Islet precursor cell (in vitro differentiated cells): Measurements from ENCODE around the gene PAXX.

Experiments
- DNase-seq: peaks from one replicate; pipeline ENCODE4 v3.0.0-alpha.2; 2018

The PAXX gene

GRCh38 chr9:136953771-136954269, 38.4 kb upstream of the PAXX start:
- DNase-seq = no peak

- DNase-seq = no peak
These were observed 37.7 kb upstream of the PAXX start for GRCh38 chr9:136954270-136955083.

DNA sequence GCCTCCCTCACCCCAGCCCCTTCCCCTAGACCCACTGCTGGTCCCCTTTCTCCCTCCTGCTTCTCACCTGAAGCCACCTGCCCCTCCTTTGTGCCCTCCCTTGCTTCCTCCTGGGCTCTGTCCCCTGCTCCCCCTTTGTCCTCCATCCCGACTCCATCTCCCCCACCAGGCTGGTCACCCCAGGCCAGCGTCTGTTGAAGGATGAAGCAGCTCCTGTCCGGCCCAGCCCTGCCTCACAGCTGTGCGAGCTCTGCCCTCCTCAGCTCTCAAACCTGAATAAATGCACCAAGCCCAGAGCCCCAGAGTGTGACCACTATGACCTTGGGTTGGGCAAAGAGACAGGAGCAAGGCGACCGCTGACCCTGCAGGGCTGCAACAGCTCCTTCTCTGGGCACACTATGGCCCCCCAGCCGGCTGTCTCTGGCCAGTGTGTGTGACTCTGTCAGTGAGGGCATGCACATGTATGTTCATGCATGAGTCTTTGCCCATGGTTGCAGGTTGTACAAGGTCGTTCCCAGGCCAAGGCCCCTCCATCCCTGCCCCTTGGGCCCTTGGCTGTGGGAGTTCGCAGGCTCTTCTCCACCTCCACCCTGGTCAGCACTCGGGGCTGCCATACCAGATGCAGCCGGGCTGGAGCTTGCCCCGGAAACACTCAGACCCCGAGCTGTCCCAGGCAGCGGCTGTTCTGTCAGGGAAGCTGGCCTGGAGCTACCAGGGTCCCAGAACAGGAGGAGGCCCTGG, 36.9 kb upstream of the PAXX start:
- DNase-seq = no peak

DNA sequence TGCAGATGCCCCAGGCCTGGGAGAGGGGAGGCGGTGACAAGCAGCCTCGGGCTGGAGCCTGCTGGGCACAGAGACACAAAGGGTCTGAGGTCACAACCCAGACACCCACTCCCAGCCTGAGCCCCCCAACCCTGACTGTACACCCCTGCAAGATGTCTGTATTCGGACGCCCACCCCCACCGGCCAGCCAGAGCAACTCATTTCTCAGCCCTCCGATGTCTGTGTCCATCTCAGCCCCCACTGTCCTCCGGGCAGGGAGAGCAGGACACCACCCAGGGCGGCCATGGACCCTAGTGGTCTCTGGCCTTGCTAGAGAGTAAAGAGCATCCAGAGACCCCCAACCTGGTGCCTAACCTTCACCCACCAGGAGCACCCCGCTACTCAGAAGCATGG, 36.3 kb upstream of the PAXX start:
- no peak for DNase-seq

GRCh38 chr9:136956604-136957003, 35.6 kb upstream of the PAXX start:
- no peak for DNase-seq

DNA sequence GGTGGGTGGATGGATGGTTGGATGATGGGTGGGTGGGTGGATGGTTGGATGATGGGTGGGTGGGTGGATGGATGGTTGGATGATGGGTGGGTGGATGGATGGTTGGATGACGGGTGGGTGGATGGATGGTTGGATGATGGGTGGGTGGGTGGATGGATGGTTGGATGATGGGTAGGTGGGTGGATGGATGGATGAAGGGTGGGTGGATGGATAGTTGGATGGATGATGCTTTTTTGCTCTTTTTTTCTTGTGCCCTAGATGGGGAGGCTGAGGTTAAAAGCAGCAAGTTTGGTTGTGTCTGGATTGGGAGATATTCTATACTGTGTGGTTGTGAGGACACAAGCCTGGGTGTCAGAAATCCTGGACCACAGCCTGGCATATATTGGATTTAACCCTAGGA, 34.8 kb upstream of the PAXX start:
- no peak for DNase-seq

DNA sequence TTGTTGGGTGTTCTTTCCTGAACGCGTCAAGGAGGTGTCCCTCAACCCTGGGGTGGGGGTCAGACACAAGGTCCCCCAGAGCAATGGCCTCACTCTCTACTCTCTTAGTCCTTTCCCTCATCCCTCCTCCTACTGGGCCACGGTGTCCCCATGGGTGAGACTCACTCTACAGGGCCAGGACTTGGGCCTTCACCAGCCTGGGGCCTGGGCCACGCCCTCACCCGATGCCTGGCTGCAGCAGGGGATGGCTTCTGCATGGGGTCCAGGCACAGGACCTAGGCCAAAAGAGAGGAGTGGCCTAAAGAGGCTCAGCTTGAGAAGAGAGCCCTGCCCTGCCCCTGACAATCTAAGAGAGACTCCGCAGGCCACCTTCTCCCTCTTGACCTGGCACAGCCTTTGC, 34.3 kb upstream of the PAXX start:
- no peak for DNase-seq

DNA sequence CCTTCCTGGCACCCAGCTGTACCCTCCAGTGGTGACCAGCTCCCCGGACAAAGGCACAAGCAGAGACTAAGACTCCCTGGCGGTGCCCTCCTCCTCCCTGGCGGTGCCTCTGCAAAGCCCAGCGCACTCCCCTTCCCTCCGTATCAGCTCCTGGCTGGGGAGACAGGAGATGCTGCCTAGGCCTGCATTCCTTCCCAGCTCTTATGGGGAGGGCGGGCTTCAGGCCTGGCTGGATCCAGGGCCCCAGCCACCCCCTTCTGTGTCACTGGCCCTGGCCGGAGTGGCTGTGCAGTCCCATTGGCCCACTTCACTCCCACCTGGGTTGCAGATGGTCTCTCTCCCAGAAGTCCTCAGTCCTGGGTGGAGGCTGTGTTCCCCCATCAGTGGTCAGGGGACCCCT, 33.7 kb upstream of the PAXX start:
- no peak for DNase-seq

GRCh38 chr9:136958898-136959850, 33.0 kb upstream of the PAXX start:
- no peak for DNase-seq

DNA sequence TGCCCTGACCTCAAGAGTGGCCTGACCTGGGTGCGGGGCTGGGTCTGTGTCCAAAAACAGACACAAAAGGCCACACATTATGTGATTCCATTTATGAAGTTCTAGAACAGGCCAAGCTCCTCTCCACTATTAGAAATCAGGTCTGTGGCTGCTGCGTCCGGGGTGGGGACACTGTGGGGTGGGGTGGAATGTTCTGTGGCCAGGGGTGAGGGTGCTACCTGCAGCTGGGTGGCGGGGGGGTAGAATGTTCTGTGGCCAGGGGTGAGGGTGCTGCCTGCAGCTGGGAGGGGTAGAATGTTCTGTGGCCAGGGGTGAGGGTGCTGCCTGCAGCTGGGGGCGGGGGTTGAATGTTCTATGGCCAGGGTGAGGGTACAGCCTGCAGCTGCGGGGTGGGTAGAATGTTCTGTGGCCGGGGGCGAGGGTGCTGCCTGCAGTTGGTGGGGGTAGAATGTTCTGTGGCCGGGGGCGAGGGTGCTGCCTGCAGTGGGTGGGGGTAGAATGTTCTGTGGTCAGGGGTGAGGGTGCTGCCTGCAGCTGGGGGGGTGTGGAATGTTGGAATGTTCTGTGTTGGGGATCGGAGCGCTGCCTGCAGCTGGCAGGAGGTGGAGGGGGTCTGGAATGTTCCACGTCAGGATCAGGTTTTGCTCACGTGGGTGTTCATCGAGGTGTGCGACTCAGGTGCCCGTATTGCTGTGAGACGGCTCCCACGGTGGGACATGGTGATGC, 31.8 kb upstream of the PAXX start:
- no peak for DNase-seq

- DNase-seq = no peak
These were observed 31.3 kb upstream of the PAXX start for GRCh38 chr9:136960938-136961275.

DNA sequence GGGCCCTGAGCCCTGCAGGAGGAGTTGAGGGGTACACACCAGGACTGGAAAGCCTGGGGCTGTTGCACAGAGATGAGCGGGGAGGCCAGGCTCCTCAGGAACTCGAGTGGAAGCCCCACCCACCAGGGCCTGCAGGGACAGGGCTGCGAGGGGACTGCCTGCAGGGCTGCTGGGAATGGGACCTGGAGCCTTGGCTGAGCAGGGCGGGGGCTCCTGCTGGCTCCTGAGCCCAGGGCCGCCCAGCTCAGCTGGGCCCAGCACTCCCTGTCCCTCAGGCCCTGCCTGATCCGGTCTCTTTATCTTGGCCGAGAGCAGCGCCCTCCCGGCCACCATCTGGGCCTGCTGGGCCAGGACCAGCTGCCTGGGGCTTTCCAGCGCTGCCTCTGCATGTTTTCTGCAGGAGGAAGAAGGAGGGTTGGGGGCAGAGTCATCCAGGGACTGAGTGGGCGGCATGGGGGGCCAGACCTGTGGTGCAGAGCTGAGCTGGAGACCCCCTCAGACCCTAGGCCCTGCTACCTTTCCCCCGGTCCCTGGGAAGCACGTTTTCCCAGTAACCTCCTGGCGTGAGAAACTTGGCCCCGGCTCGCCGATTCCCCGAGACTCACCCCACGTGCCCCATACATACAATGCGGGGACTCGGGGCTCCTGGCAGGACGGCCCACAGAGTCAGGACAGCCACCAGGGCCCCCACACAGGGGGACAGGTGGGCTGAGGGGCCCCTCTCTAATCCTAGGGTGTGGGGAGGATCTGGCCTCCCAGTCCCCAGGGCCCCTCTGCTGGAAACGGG, 30.8 kb upstream of the PAXX start:
- DNase-seq = no peak

- DNase-seq = no peak
These were observed 30.1 kb upstream of the PAXX start for GRCh38 chr9:136962163-136962562.

DNA sequence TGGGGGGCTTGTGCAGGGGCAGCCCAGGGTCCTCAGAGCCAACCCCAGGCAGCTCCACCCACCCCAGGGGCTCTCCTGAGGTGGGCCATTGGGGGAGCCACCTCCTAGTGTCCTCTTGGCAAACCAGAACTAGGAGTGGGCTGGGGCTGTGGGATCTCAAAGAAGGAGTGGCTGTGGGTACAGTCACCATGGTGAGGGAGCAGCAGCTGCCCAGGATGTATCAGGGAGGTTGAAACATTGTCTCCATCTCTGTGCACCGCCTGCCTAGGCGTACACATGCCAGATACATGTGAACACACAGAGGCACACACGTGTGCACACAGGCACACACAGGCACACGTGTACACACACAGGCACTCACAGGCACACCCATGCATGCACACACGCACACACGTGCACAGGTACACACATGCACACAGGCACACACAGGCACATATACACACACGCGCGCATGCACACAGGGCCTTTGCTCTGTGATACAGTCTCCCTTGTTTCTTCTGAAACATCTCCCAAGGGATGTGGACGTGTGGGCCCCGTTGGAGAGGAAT, 29.4 kb upstream of the PAXX start:
- DNase-seq = no peak

- no peak for DNase-seq
These were observed 28.9 kb upstream of the PAXX start for GRCh38 chr9:136963341-136963740.

GRCh38 chr9:136963751-136964150, 28.5 kb upstream of the PAXX start:
- DNase-seq = no peak

GRCh38 chr9:136964171-136964689, 28.0 kb upstream of the PAXX start:
- DNase-seq = no peak

DNA sequence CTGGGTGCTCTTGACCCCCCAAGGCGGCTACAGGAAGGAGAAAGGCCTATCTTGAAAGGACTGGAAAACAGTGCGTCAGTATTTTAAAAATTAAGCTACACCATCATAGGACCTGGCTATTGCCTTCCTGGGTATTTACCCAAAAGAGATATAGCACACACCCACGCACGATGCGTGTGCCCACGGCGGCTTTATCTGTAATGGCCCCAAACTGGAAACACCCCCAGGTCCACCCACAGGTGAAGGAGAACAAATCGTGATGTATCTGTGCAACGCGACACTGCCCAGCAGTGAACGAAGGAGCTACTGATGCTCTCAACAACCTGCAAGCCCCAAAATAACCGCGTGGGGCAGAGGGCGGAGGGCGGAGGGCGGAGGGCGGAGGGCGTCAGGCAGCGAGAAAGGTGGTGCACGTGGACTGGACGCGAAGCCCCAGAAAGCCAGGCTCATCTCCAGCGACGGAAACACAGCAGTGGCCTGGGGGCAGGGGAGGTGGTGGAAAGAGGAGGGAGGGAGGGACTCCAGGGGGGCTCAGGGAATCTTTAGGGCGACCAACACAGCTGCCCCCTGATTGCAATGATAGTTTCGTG, 27.3 kb upstream of the PAXX start:
- DNase-seq = no peak

- no peak for DNase-seq
These were observed 26.3 kb upstream of the PAXX start for GRCh38 chr9:136965771-136966484.
